CD4-positive, alpha-beta T cell treated with Interleukin-15 for 1 hour (primary cell): ENCODE data around the gene PIK3CD.
"Not testable (repeated sequence)": the region's sequence is repeated elsewhere in the genome, so short reads cannot be mapped to it uniquely, and the experiment has no call there.

Experiments
- DNase-seq: peaks from one replicate; pipeline ENCODE4 v3.0.0-alpha.2; 2020

PIK3CD gene

GRCh38 chr1:9624081-9624480, 27.4 kb upstream of the PIK3CD start:
- DNase-seq: no peak

- DNase-seq: not testable (repeated sequence)
Observed at GRCh38 chr1:9625030-9625429, 26.5 kb upstream of the PIK3CD start.

GRCh38 chr1:9626201-9626608, 25.3 kb upstream of the PIK3CD start:
- DNase-seq: peak; percentile 55

GRCh38 chr1:9628541-9629444, 22.7 kb upstream of the PIK3CD start:
- DNase-seq: peak; percentile 75

- peak; percentile 82 for DNase-seq
Observed at GRCh38 chr1:9629445-9630201, 21.9 kb upstream of the PIK3CD start.

- no peak for DNase-seq
Observed at GRCh38 chr1:9630331-9631111, 21.0 kb upstream of the PIK3CD start.

- no peak for DNase-seq
Observed at GRCh38 chr1:9631613-9632012, 19.9 kb upstream of the PIK3CD start.

- DNase-seq: no peak
Observed at GRCh38 chr1:9633493-9633892, 18.0 kb upstream of the PIK3CD start.

- no peak for DNase-seq
Observed at GRCh38 chr1:9634582-9634981, 16.9 kb upstream of the PIK3CD start.

GRCh38 chr1:9639227-9639626, 12.3 kb upstream of the PIK3CD start:
- no peak for DNase-seq

GRCh38 chr1:9643351-9644256, 7.9 kb upstream of the PIK3CD start:
- no peak for DNase-seq

- no peak for DNase-seq
Observed at GRCh38 chr1:9646037-9646436, 5.5 kb upstream of the PIK3CD start.

- DNase-seq: no peak
Observed at GRCh38 chr1:9648171-9648570, 3.4 kb upstream of the PIK3CD start.

- no peak for DNase-seq
Observed at GRCh38 chr1:9649769-9650168, 1.8 kb upstream of the PIK3CD start.

GRCh38 chr1:9651220-9651564, 339 bp upstream of the PIK3CD start:
- no peak for DNase-seq

GRCh38 chr1:9652379-9653209, 1.1 kb downstream of the PIK3CD start:
- DNase-seq: peak; percentile 70

- DNase-seq: no peak
Observed at GRCh38 chr1:9653210-9653490, 1.6 kb downstream of the PIK3CD start.

- peak; percentile 25 for DNase-seq
Observed at GRCh38 chr1:9653491-9654050, 2.0 kb downstream of the PIK3CD start.

- peak; percentile 23 for DNase-seq
Observed at GRCh38 chr1:9654051-9654833, 2.7 kb downstream of the PIK3CD start.
